GM12878 (cell line): ENCODE data around the gene HLA-DRB1. TPM values are rescaled to one million over a fixed set of nuclear protein-coding genes. Genes with fewer than 3 reads are reported as not detected.

Experiments
- ASH2L ChIP-seq: fragments of 300-600, 200-600 bp; sonication (generic); IDR thresholded peaks from 2 replicates; pipeline ENCODE4 v1.6.1; 2017; ENCODE audit warnings: low read depth, mild to moderate bottlenecking, borderline replicate concordance
- BACH1 ChIP-seq: fragments of 450-650 bp; IDR thresholded peaks from 2 replicates; pipeline ENCODE4 v1.6.1; 2017; ENCODE audit warnings: mild to moderate bottlenecking, borderline replicate concordance
- BRCA1 ChIP-seq: IDR thresholded peaks from 2 replicates; pipeline ENCODE4 v1.6.1; 2011; ENCODE audit warnings: low read depth, low read length, improper control_type of control experiment
- CREM ChIP-seq: IDR thresholded peaks from 2 replicates; pipeline ENCODE4 v1.6.1; 2014; ENCODE audit warnings: antibody characterized with exemption, low read depth
- DPF2 ChIP-seq: fragments of 450-650 bp; IDR thresholded peaks from 2 replicates; pipeline ENCODE4 v1.6.1; 2017; ENCODE audit warnings: mild to moderate bottlenecking
- ESRRA ChIP-seq: IDR thresholded peaks from 2 replicates; pipeline ENCODE4 v1.6.1; 2012; ENCODE audit warnings: mild to moderate bottlenecking, low read length, improper control_type of control experiment
- FOS ChIP-seq: IDR thresholded peaks from 3 replicates; pipeline ENCODE4 v1.6.1; 2011; ENCODE audit warnings: borderline replicate concordance; ENCODE audit not compliant: insufficient read length; ENCODE audit errors: extremely low read depth
- IKZF2 ChIP-seq, 2 experiments: fragments of 450-650 bp; IDR thresholded peaks; 2 replicates each; pipeline ENCODE4 v1.6.1; 2017; ENCODE audit warnings: mild to moderate bottlenecking in 2 of 2, moderate library complexity in 2 of 2
- MXI1 ChIP-seq: fragments of 150-350 bp; IDR thresholded peaks from 2 replicates; pipeline ENCODE4 v1.6.1; 2011; ENCODE audit warnings: low read depth, mild to moderate bottlenecking, inconsistent platforms, low read length, improper control_type of control experiment
- NKRF ChIP-seq: fragments of 450-650 bp; conservative IDR thresholded peaks from 2 replicates; pipeline ENCODE4 v1.6.1; 2017; ENCODE audit warnings: mild to moderate bottlenecking, moderate library complexity
- PAX8 ChIP-seq: fragments of 450-650 bp; IDR thresholded peaks from 2 replicates; pipeline ENCODE4 v1.6.1; 2017; ENCODE audit warnings: mild to moderate bottlenecking, moderate library complexity
- RAD51 ChIP-seq: fragments of 450-650 bp; IDR thresholded peaks from 2 replicates; pipeline ENCODE4 v1.6.1; 2016; ENCODE audit warnings: moderate library complexity, mild to moderate bottlenecking, inconsistent platforms
- RB1 ChIP-seq: fragments of 450-650 bp; formaldehyde crosslinking; IDR thresholded peaks from 2 replicates; pipeline ENCODE4 v1.6.1; 2017; ENCODE audit warnings: mild to moderate bottlenecking, borderline replicate concordance
- RCOR1 ChIP-seq: conservative IDR thresholded peaks from 2 replicates; pipeline ENCODE4 v1.6.1; 2012; ENCODE audit warnings: low read depth, low read length, improper control_type of control experiment
- RELB ChIP-seq: fragments of 450-650 bp; IDR thresholded peaks from 2 replicates; pipeline ENCODE4 v1.6.1; 2017; ENCODE audit warnings: low read depth, mild to moderate bottlenecking, moderate library complexity
- TAF1 ChIP-seq: IDR thresholded peaks from 2 replicates; pipeline ENCODE4 v1.6.1; 2011; ENCODE audit warnings: mild to moderate bottlenecking, low read depth, low read length, borderline replicate concordance
- WRNIP1 ChIP-seq: IDR thresholded peaks from 2 replicates; pipeline ENCODE4 v1.6.1; 2011; ENCODE audit warnings: low read depth, low read length, improper control_type of control experiment, borderline replicate concordance
- ZNF592 ChIP-seq: fragments of 450-650 bp; IDR thresholded peaks from 2 replicates; pipeline ENCODE4 v1.6.1; 2017; ENCODE audit warnings: mild to moderate bottlenecking, moderate library complexity
- polyA plus RNA-seq, 11 experiments: library from polyadenylated mRNA; depleted of rRNA in 4 of 11; unstranded in 6 of 11; stranded (reverse) in 5 of 11; fragments of >200 nt; fragmentation: Nextera tagmentation in 4 of 11; fragmentation: Illumina TruSeq in 1 of 11; extraction: Ambion mirVana in 4 of 11; extraction: Trizol in 1 of 11; gene quantifications; 1 replicate in 1 of 11; 2 replicates in 10 of 11; pipeline versions ENCODE4 v1.2.1 to v1.2.3, GENCODE V29; 2011 to 2016; ENCODE audit warnings: inconsistent platforms in 2 of 11, missing spikeins in 2 of 11, low read depth in 1 of 11
- total RNA-seq, 4 experiments: library from RNA; depleted of rRNA in 3 of 4; stranded (reverse); fragments of >200 nt in 3 of 4; fragmentation: Illumina TruSeq in 1 of 4; extraction: Trizol in 1 of 4; gene quantifications; 2 replicates each; pipeline versions ENCODE4 v1.2.1 to v1.2.3, GENCODE V29; 2013 to 2021

The HLA-DRB1 gene
- total and polyA plus RNA-seq, 10 of the 15 experiments (the other 5 are each of a cell fraction or from before 2014, with no cell fraction given), result 312 to 1,082 (median 604) TPM

GRCh38 chr6:32622545-32623401 is 33.1 kb upstream of the HLA-DRB1 start (continued):
- TF ChIP-seq RELB (peak; percentile 80; the same call in 1 of the 2 replicates), RAD51 (no peak; the same call in none of the 2 replicates), BACH1 (no peak; the same call in 1 of the 2 replicates), FOS (no peak), TAF1 (peak; percentile 38; the same call in 1 of the 2 replicates), CREM (peak; percentile 91), WRNIP1 (no peak), ESRRA (no peak), BRCA1 (no peak), DPF2 (peak; percentile 83), IKZF2 (IDR thresholded peaks at IDR 0.05) (peak; percentile 81 to 87), ASH2L (0 out of 2 replicates have a peak, but pooled peaks have one; percentile 63), MXI1 (no peak), PAX8 (peak; percentile 39; the same call in 1 of the 2 replicates), NKRF (no peak; the same call in 1 of the 2 replicates), RB1 (no peak), RCOR1 (no peak), ZNF592 (peak; percentile 15; the same call in 1 of the 2 replicates)
